Cardiac muscle cell (in vitro differentiated cells and primary cell): ENCODE measurements around the gene DHRSX. TPM values are rescaled to one million over a fixed set of nuclear protein-coding genes. Genes with fewer than 3 reads are reported as not detected.
"Not testable (repeated sequence)": the region's sequence is repeated elsewhere in the genome, so short reads cannot be mapped to it uniquely, and the experiment has no call there.

Source experiments
- DNase-seq, 2 donors: peaks; one replicate each; pipeline versions ENCODE4 v3.0.0 to v3.0.0-alpha.2; 2010 to 2017; ENCODE audit warnings: low read depth in 1 of 2, low spot score in 1 of 2
- H3K27ac ChIP-seq: fragments of 200-600 bp; sonication (generic); 2 replicates; pipeline ENCODE4 v1.5.1; 2016
- H3K27me3 ChIP-seq: fragments of 200-600 bp; sonication (generic); 2 replicates; pipeline ENCODE4 v1.6.0; 2016; ENCODE audit warnings: control low read depth
- H3K36me3 ChIP-seq: fragments of 200-600 bp; sonication (generic); 2 replicates; pipeline ENCODE4 v1.5.1; 2016; ENCODE audit warnings: control low read depth
- H3K4me1 ChIP-seq: fragments of 200-600 bp; sonication (generic); 2 replicates; pipeline ENCODE4 v1.8.1; 2017; ENCODE audit warnings: low read depth, mild to moderate bottlenecking, mixed run types
- H3K4me3 ChIP-seq: fragments of 200-600 bp; sonication (generic); 2 replicates; pipeline ENCODE4 v1.5.1; 2016; ENCODE audit warnings: mild to moderate bottlenecking
- H3K9me3 ChIP-seq: fragments of 200-600 bp; sonication (generic); 2 replicates; pipeline ENCODE4 v1.5.1; 2017; ENCODE audit warnings: low read depth, mild to moderate bottlenecking, control low read depth
- CTCF ChIP-seq: IDR thresholded peaks from 2 replicates; pipeline ENCODE4 v1.5.1; 2012; ENCODE audit warnings: low read depth, mild to moderate bottlenecking, low read length
- polyA plus RNA-seq: library from polyadenylated mRNA; unstranded; fragments of >200 nt; fragmentation: Nextera tagmentation; extraction: Ambion mirVana; gene quantifications from 2 replicates; pipeline ENCODE4 v1.2.1, GENCODE V29; 2016
- total RNA-seq: library from RNA; depleted of rRNA; stranded (reverse); fragments of >200 nt; gene quantifications from 2 replicates; pipeline ENCODE4 v1.2.3, GENCODE V29; 2016

Gene DHRSX
- total and polyA plus RNA-seq, 2 experiments from 2014 or later, result 20.4 to 33.4 TPM

GRCh38 chrX:2313864-2314640, 186.7 kb downstream of the DHRSX start:
- Histone ChIP-seq H3K36me3 (no peaks in the 10 kb centered on the region), H3K9me3 (no peaks in the 10 kb centered on the region), H3K4me3 (no peak overlapping the region), H3K27ac (no peak overlapping the region), H3K27me3 (no peaks in the 10 kb centered on the region), H3K4me1 (no peaks in the 10 kb centered on the region)
- no peak for TF ChIP-seq CTCF
- DNase-seq, result no peak

- not testable (repeated sequence) for H3K4me1 ChIP-seq, H3K36me3 ChIP-seq, H3K9me3 ChIP-seq, H3K4me3 ChIP-seq, H3K27me3 ChIP-seq, H3K27ac ChIP-seq, DNase-seq
Measured at GRCh38 chrX:2312061-2312591, 188.7 kb downstream of the DHRSX start.

- Histone ChIP-seq H3K27ac (no peak overlapping the region), H3K9me3 (no peaks in the 10 kb centered on the region), H3K36me3 (no peaks in the 10 kb centered on the region), H3K4me3 (no peak overlapping the region), H3K4me1 (no peaks in the 10 kb centered on the region), H3K27me3 (no peaks in the 10 kb centered on the region)
- no peak for TF ChIP-seq CTCF
- no peak for DNase-seq
Measured at GRCh38 chrX:2311501-2311900, 189.3 kb downstream of the DHRSX start.

GRCh38 chrX:2301901-2302300, 198.9 kb downstream of the DHRSX start:
- Histone ChIP-seq H3K4me3 (no peak overlapping the region), H3K36me3 (no peaks in the 10 kb centered on the region), H3K27me3 (no peaks in the 10 kb centered on the region), H3K4me1 (no peaks in the 10 kb centered on the region), H3K9me3 (no peaks in the 10 kb centered on the region), H3K27ac (no peak overlapping the region)
- no peak for TF ChIP-seq CTCF
- no peak for DNase-seq

GRCh38 chrX:2299871-2300270, 200.9 kb downstream of the DHRSX start:
- H3K9me3 ChIP-seq, result no peaks in the 10 kb centered on the region
- no peak for TF ChIP-seq CTCF
- no peak overlapping the region for H3K4me3 ChIP-seq
- no peaks in the 10 kb centered on the region for H3K36me3 ChIP-seq
- no peaks in the 10 kb centered on the region for H3K27me3 ChIP-seq
- no peaks in the 10 kb centered on the region for H3K4me1 ChIP-seq
- H3K27ac ChIP-seq, result no peak overlapping the region
- peak in 1 of 2 donors; percentile 38 for DNase-seq

GRCh38 chrX:2286731-2287130, 214.0 kb downstream of the DHRSX start:
- Histone ChIP-seq H3K4me1 (no peaks in the 10 kb centered on the region), H3K27me3 (no peaks in the 10 kb centered on the region), H3K36me3 (no peaks in the 10 kb centered on the region), H3K4me3 (no peak overlapping the region), H3K9me3 (no peaks in the 10 kb centered on the region), H3K27ac (no peak overlapping the region)
- TF ChIP-seq CTCF, result no peak
- no peak for DNase-seq
